GM12891 (cell line): ENCODE measurements around the gene TTC9B.

Experiments
- POLR2A ChIP-seq: IDR thresholded peaks from 2 replicates; pipeline ENCODE4 v1.6.1; 2011; ENCODE audit warnings: low read depth, low read length, control low read depth
- POLR2AphosphoS5 ChIP-seq: IDR thresholded peaks from 2 replicates; pipeline ENCODE4 v1.6.1; 2011; ENCODE audit warnings: low read depth, low read length, control low read depth
- POU2F2 ChIP-seq: IDR thresholded peaks from 2 replicates; pipeline ENCODE4 v1.6.1; 2011; ENCODE audit warnings: low read depth, mild to moderate bottlenecking, control low read depth, low read length, moderate library complexity
- TAF1 ChIP-seq: IDR thresholded peaks from 2 replicates; pipeline ENCODE4 v1.6.1; 2011; ENCODE audit warnings: low read depth, low read length, control low read depth

GRCh38 chr19:40231057-40231456 is 12.9 kb upstream of the TTC9B start:
- TF ChIP-seq POLR2A, result no peak
- TF ChIP-seq POLR2AphosphoS5, result no peak
- no peak for TF ChIP-seq TAF1
- no peak for TF ChIP-seq POU2F2
